Suprapubic skin (tissue), 4 donors: ENCODE measurements around the gene HINFP. TPM values are rescaled to one million over a fixed set of nuclear protein-coding genes. Genes with fewer than 3 reads are reported as not detected.

Experiments used
- DNase-seq, 2 donors: peaks; one replicate each; pipeline ENCODE4 v3.0.0-alpha.2; 2019; ENCODE audit warnings: low spot score in 2 of 2
- H3K27ac ChIP-seq: fragments of 200-600 bp; sonication (generic); one replicate; pipeline ENCODE4 v1.5.1; 2019
- H3K27me3 ChIP-seq: fragments of 200-600 bp; sonication (generic); one replicate; pipeline ENCODE4 v1.5.1; 2019
- H3K36me3 ChIP-seq: fragments of 200-600 bp; sonication (generic); one replicate; pipeline ENCODE4 v1.5.1; 2019
- H3K4me1 ChIP-seq: fragments of 200-600 bp; sonication (generic); one replicate; pipeline ENCODE4 v1.5.1; 2019
- H3K4me3 ChIP-seq: fragments of 200-600 bp; sonication (generic); one replicate; pipeline ENCODE4 v1.5.1; 2019; ENCODE audit warnings: mild to moderate bottlenecking
- H3K9me3 ChIP-seq: fragments of 200-600 bp; sonication (generic); one replicate; pipeline ENCODE4 v1.5.1; 2019
- EP300 ChIP-seq: sonication (generic); formaldehyde crosslinking; IDR thresholded peaks from one replicate; pipeline ENCODE4 v1.6.1; 2017; ENCODE audit warnings: antibody characterized with exemption
- POLR2A ChIP-seq, 2 donors: fragments of 450-650 bp; IDR thresholded peaks; one replicate each; pipeline ENCODE4 v1.6.1; 2017; ENCODE audit warnings: antibody characterized with exemption in 2 of 2, mild to moderate bottlenecking in 2 of 2, moderate library complexity in 2 of 2
- POLR2AphosphoS5 ChIP-seq, 3 donors: sonication (generic); formaldehyde crosslinking; IDR thresholded peaks; one replicate each; pipeline ENCODE4 v1.6.1; 2017; ENCODE audit warnings: antibody characterized with exemption in 3 of 3
- WGBS: methylation state at CpG from one replicate; pipeline ENCODE4 v1.1.5; 2018; 5-methylcytosine and 5-hydroxymethylcytosine counted together
- total RNA-seq, 4 donors: library from RNA; depleted of rRNA; stranded (reverse); fragments of >200 nt; gene quantifications; one replicate each; pipeline ENCODE4 v1.1.0, GENCODE V29; 2016
- TF ChIP-seq, protein P1 (sequence below), 2 donors: fragments of 200-600 bp in 1 of 2; fragments of 450-650 bp in 1 of 2; sonication (generic) in 1 of 2; IDR thresholded peaks; one replicate each; pipeline ENCODE4 v1.5.1; 2016 to 2019; ENCODE audit warnings: antibody characterized with exemption in 2 of 2, mild to moderate bottlenecking in 1 of 2, moderate library complexity in 1 of 2

The HINFP gene, protein sequence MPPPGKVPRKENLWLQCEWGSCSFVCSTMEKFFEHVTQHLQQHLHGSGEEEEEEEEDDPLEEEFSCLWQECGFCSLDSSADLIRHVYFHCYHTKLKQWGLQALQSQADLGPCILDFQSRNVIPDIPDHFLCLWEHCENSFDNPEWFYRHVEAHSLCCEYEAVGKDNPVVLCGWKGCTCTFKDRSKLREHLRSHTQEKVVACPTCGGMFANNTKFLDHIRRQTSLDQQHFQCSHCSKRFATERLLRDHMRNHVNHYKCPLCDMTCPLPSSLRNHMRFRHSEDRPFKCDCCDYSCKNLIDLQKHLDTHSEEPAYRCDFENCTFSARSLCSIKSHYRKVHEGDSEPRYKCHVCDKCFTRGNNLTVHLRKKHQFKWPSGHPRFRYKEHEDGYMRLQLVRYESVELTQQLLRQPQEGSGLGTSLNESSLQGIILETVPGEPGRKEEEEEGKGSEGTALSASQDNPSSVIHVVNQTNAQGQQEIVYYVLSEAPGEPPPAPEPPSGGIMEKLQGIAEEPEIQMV
- total RNA-seq = 10 to 100 TPM; 16.1 to 45.1 (median 26.7) TPM

DNA sequence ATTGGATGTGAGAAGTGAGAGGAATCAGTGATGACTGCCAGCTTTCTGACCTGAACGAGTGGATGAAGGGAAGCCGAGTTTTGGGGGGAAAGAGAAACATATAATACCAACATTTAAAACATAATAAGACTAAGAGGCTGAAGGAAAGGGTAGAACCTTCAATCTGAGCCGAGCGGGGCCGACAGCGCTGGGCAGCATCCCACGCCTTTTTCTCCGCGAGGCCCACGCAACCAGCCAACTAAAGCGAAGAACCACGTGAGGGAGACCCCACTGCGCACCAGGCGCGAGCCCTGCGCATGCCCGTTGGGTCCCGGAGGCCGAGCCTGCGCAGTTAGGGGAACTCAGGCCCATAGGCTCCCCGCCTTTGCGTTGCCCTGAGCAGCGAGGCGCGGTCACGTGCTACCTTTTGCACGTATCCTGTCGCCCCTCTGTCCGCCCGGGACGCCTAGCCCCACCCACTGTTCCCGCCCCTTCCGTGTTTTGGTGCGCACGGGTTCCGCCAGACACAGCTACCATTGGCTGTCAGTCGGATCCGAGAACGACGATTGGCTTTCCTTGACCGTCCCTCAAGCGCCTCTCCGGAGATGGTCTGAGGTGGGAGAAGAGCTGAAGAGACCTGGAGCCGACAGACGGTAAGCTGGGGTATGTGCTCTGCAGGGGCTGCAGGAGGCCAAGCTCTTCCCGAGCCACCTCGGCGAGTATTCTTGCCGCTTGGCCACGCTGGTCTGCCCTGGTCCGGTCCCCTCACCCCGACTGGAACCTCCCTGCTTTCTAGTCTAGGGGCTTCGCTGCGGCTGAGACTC lies at the start of gene HINFP:
Gene HINFP (plus strand): TSS at position 573 of the 803 bp plus-strand sequence. CDS start 5,365 bp downstream, outside the sequence.
- peaks cover 14% of the 10 kb centered on the region for H3K36me3 ChIP-seq
- H3K4me3 ChIP-seq = peak within 1 kb of the TSS; percentile 63
- H3K4me1 ChIP-seq = peaks cover 33% of the 10 kb centered on the region
- under 1% methylated on average over 26 of the region's 54 CpGs for WGBS
- TF ChIP-seq POLR2AphosphoS5 (IDR thresholded peaks at IDR 0.05) (peak in 1 of 3 donors; percentile 62), EP300 (no peak), POLR2A (IDR thresholded peaks at IDR 0.05) (peak; percentile 40 to 67)
- TF ChIP-seq, protein P1, sequence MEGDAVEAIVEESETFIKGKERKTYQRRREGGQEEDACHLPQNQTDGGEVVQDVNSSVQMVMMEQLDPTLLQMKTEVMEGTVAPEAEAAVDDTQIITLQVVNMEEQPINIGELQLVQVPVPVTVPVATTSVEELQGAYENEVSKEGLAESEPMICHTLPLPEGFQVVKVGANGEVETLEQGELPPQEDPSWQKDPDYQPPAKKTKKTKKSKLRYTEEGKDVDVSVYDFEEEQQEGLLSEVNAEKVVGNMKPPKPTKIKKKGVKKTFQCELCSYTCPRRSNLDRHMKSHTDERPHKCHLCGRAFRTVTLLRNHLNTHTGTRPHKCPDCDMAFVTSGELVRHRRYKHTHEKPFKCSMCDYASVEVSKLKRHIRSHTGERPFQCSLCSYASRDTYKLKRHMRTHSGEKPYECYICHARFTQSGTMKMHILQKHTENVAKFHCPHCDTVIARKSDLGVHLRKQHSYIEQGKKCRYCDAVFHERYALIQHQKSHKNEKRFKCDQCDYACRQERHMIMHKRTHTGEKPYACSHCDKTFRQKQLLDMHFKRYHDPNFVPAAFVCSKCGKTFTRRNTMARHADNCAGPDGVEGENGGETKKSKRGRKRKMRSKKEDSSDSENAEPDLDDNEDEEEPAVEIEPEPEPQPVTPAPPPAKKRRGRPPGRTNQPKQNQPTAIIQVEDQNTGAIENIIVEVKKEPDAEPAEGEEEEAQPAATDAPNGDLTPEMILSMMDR (IDR thresholded peaks at IDR 0.05) = no peak
- peak; percentile 100 for DNase-seq
- H3K27me3 ChIP-seq = no peaks in the 10 kb centered on the region
- H3K9me3 ChIP-seq = no peaks in the 10 kb centered on the region
- peak within 1 kb of the TSS; percentile 85 for H3K27ac ChIP-seq

DNA sequence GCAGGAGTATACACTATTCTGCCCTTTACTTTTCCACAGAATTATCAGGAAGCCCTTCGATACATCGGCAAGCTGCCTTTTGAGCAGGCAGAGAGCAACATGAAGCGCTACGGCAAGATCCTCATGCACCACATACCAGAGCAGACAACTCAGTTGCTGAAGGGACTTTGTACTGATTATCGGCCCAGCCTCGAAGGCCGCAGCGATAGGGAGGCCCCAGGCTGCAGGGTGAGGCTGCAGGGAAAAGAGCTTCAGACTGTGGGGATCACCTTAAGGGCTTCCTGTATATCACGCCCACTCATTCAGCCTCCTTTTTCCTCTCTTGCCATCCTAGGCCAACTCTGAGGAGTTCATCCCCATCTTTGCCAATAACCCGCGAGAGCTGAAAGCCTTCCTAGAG lies 43.5 kb upstream of the HINFP start:
- Histone ChIP-seq H3K9me3 (no peaks in the 10 kb centered on the region), H3K4me1 (no peaks in the 10 kb centered on the region), H3K36me3 (peaks cover 94% of the 10 kb centered on the region), H3K27ac (no peak overlapping the region), H3K4me3 (no peak overlapping the region), H3K27me3 (no peaks in the 10 kb centered on the region)
- WGBS = 82% methylated on average over 11 of the region's 11 CpGs
- TF ChIP-seq EP300 (no peak), POLR2A (IDR thresholded peaks at IDR 0.05) (no peak), POLR2AphosphoS5 (IDR thresholded peaks at IDR 0.05) (no peak)
- TF ChIP-seq, protein P1 (IDR thresholded peaks at IDR 0.05) = no peak
- no peak for DNase-seq

DNA sequence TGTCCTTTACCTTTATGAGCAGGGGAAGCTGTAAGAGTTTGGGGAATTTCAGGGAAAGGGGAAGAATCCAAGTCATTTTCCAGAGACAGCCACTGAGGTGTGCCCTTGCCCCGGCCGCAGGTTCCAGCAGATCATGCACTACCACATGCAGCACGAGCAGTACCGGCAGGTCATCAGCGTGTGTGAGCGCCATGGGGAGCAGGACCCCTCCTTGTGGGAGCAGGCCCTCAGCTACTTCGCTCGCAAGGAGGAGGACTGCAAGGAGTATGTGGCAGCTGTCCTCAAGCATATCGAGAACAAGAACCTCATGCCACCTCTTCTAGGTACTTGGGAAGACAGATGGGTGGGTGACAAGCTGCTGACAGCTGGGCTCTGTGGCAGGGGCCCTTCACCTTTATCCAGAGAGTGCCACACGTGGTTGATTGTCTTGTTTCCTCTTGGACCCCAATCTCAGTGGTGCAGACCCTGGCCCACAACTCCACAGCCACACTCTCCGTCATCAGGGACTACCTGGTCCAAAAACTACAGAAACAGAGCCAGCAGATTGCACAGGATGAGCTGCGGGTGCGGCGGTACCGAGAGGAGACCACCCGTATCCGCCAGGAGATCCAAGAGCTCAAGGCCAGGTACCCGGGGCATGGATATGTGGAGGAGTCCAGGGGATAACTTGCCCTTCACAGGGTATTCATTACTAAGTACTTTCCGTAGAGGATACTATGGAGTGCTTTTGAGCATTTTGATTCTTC lies 42.5 kb upstream of the HINFP start:
- 90% methylated on average over 14 of the region's 19 CpGs for whole genome bisulfite sequencing
- Histone ChIP-seq H3K36me3 (peaks cover 84% of the 10 kb centered on the region), H3K4me3 (no peak overlapping the region), H3K9me3 (no peaks in the 10 kb centered on the region), H3K27me3 (no peaks in the 10 kb centered on the region), H3K4me1 (no peaks in the 10 kb centered on the region), H3K27ac (no peak overlapping the region)
- no peak for DNase-seq
- TF ChIP-seq, protein P1 (IDR thresholded peaks at IDR 0.05) = no peak
- TF ChIP-seq EP300 = no peak

DNA sequence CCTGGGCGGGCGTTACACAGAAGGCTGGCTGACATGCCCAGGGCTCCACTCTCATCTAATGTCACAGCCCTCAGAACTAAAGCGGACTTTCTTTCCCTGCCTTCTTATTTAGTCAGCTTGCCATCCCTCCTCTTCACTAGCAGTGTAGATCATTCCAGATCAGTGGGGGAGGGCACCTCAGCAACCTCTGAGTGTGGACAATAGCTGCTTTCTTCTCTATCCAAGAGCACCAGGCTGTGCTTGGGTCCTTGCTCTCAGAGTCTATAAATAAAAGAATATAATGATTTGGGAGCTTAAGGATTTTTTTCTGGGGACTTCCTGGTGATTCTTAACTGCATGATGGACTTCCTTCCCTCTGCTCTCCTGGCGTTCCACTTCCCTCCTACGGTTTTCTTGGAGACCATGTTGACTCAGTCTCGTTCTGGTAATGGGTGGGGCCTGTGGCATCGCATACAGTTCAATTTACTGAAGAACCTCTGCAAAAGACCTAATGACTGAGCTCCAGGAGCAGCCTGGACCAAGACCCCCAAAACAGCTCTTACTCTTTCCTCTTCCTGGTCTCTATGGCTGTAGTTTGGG lies 39.6 kb upstream of the HINFP start:
- TF ChIP-seq POLR2AphosphoS5 (IDR thresholded peaks at IDR 0.05) = no peak
- TF ChIP-seq EP300 = no peak
- no peak for TF ChIP-seq POLR2A (IDR thresholded peaks at IDR 0.05)
- TF ChIP-seq, protein P1 (IDR thresholded peaks at IDR 0.05) = no peak
- Histone ChIP-seq H3K4me3 (no peak overlapping the region), H3K27ac (no peak overlapping the region), H3K36me3 (peaks cover 58% of the 10 kb centered on the region), H3K4me1 (peaks cover 15% of the 10 kb centered on the region), H3K27me3 (no peaks in the 10 kb centered on the region), H3K9me3 (no peaks in the 10 kb centered on the region)
- 64% methylated on average over 7 of the region's 7 CpGs for WGBS
- no peak for DNase-seq
